Left renal cortex interstitium (tissue), 4 donors: ENCODE measurements around the gene HNRNPM. TPM values are rescaled to one million over a fixed set of nuclear protein-coding genes. Genes with fewer than 3 reads are reported as not detected.

ENCODE experiments used
- DNase-seq, 4 donors: peaks; one replicate each; pipeline ENCODE4 v3.0.0-alpha.2; 2013; ENCODE audit warnings: low read depth in 4 of 4, low spot score in 2 of 4, missing footprints in 1 of 4
- polyA plus RNA-seq, 4 donors: library from polyadenylated mRNA; unstranded; fragments of 120-200 nt; gene quantifications; one replicate each; pipeline ENCODE4 v1.2.1, GENCODE V29; 2013; ENCODE audit not compliant: insufficient read length in 4 of 4

HNRNPM gene
- polyA plus RNA-seq, 4 donors: 354 to 431 (median 393) TPM

GRCh38 chr19:8481616-8482015 lies 36.8 kb downstream of the HNRNPM start:
- no peak for DNase-seq

GRCh38 chr19:8482696-8483095 lies 37.9 kb downstream of the HNRNPM start:
- DNase-seq: no peak

- DNase-seq: no peak
Measured at GRCh38 chr19:8483165-8483564, 38.4 kb downstream of the HNRNPM start.

- DNase-seq: no peak
Measured at GRCh38 chr19:8484331-8484894, 39.6 kb downstream of the HNRNPM start.

- no peak for DNase-seq
Measured at GRCh38 chr19:8485561-8486371, 41.0 kb downstream of the HNRNPM start.

GRCh38 chr19:8486661-8487136 lies 41.9 kb downstream of the HNRNPM start:
- DNase-seq: no peak

GRCh38 chr19:8487137-8487851 lies 42.5 kb downstream of the HNRNPM start:
- no peak for DNase-seq

- no peak for DNase-seq
Measured at GRCh38 chr19:8488365-8488764, 43.6 kb downstream of the HNRNPM start.

- DNase-seq: no peak
Measured at GRCh38 chr19:8489561-8490394, 45.0 kb downstream of the HNRNPM start.

- no peak for DNase-seq
Measured at GRCh38 chr19:8490395-8490760, 45.6 kb downstream of the HNRNPM start.

- no peak for DNase-seq
Measured at GRCh38 chr19:8490873-8491272, 46.1 kb downstream of the HNRNPM start.

GRCh38 chr19:8491574-8491973 lies 46.8 kb downstream of the HNRNPM start:
- no peak for DNase-seq

- DNase-seq: no peak
Measured at GRCh38 chr19:8494158-8494557, 49.4 kb downstream of the HNRNPM start.

GRCh38 chr19:8498295-8498694 lies 53.5 kb downstream of the HNRNPM start:
- no peak for DNase-seq

GRCh38 chr19:8499048-8499833 lies 54.5 kb downstream of the HNRNPM start:
- DNase-seq: no peak

GRCh38 chr19:8500158-8500557 lies 55.4 kb downstream of the HNRNPM start:
- DNase-seq: no peak

- DNase-seq: no peak
Measured at GRCh38 chr19:8501516-8501915, 56.7 kb downstream of the HNRNPM start.

- no peak for DNase-seq
Measured at GRCh38 chr19:8501981-8502380, 57.2 kb downstream of the HNRNPM start.

- no peak for DNase-seq
Measured at GRCh38 chr19:8503510-8503909, 58.7 kb downstream of the HNRNPM start.

- no peak for DNase-seq
Measured at GRCh38 chr19:8504171-8504570, 59.4 kb downstream of the HNRNPM start.
